Lung (tissue), 12 donors: ENCODE results near the gene LRRC27. TPM values are rescaled to one million over a fixed set of nuclear protein-coding genes. Genes with fewer than 3 reads are reported as not detected.

Experiments used
- ATAC-seq: fragments of 200-7000 bp; cut with Tn5 transposase; one replicate; pipeline ENCODE4 v1.9.1; 2020; ENCODE audit warnings: moderate number of reproducible peaks; ENCODE audit not compliant: insufficient read depth, low FRiP score
- DNase-seq, 3 donors: peaks; one replicate each; pipeline ENCODE4 v3.0.0-alpha.2; 2013 to 2017
- H3K27ac ChIP-seq, 2 donors: one replicate each; pipeline ENCODE4 v1.5.1; 2013; ENCODE audit warnings: mild to moderate bottlenecking in 2 of 2, moderate library complexity in 2 of 2, control low read depth in 1 of 2, inconsistent platforms in 1 of 2, low read depth in 1 of 2, low read length in 1 of 2
- H3K27me3 ChIP-seq, 3 donors: one replicate each; pipeline ENCODE4 v1.5.1; 2013; ENCODE audit warnings: low read length in 2 of 3; ENCODE audit not compliant: control insufficient read depth in 3 of 3, insufficient read depth in 3 of 3
- H3K36me3 ChIP-seq, 4 donors: one replicate each; pipeline ENCODE4 v1.5.1; 2013; ENCODE audit warnings: low read length in 4 of 4, mild to moderate bottlenecking in 1 of 4, moderate library complexity in 1 of 4; ENCODE audit not compliant: control insufficient read depth in 4 of 4, insufficient read depth in 4 of 4
- H3K4me1 ChIP-seq, 5 donors: one replicate each; pipeline ENCODE4 v1.5.1; 2013; ENCODE audit warnings: low read length in 5 of 5, mild to moderate bottlenecking in 2 of 5, moderate library complexity in 1 of 5; ENCODE audit not compliant: control insufficient read depth in 5 of 5, insufficient read depth in 5 of 5
- H3K4me3 ChIP-seq: one replicate; pipeline ENCODE4 v1.5.1; 2013; ENCODE audit warnings: mild to moderate bottlenecking, control low read depth, moderate library complexity
- H3K9ac ChIP-seq, 2 donors: one replicate each; pipeline ENCODE4 v1.5.1; 2013; ENCODE audit warnings: low read length in 2 of 2, control low read depth in 1 of 2; ENCODE audit not compliant: insufficient read depth in 1 of 2
- H3K9me3 ChIP-seq, 4 donors: one replicate each; pipeline ENCODE4 v1.5.1; 2013; ENCODE audit warnings: low read length in 3 of 4, mild to moderate bottlenecking in 1 of 4, moderate library complexity in 1 of 4; ENCODE audit not compliant: control insufficient read depth in 4 of 4, insufficient read depth in 3 of 4
- WGBS, 2 donors: extraction: QIAGEN DNeasy Blood & Tissue Kit; methylation state at CpG; one replicate each; pipeline ENCODE4 v1.1.7; 2013; 5-methylcytosine and 5-hydroxymethylcytosine counted together
- polyA plus RNA-seq, 2 donors: library from polyadenylated mRNA; stranded (reverse); fragments of 200-250 nt; gene quantifications; one replicate each; pipeline ENCODE4 v1.2.1, GENCODE V29; 2013
- total RNA-seq, 2 donors: library from RNA; depleted of rRNA in 1 of 2; stranded (reverse); fragments of >200 nt in 1 of 2; gene quantifications; one replicate each; pipeline ENCODE4 v1.2.1, GENCODE V29; 2014 to 2021
- TF ChIP-seq, protein P1 (sequence below): IDR thresholded peaks from 2 replicates; pipeline ENCODE4 v1.5.1; 2012; ENCODE audit warnings: mild to moderate bottlenecking; ENCODE audit errors: control extremely low read depth, extremely low read depth
- donor health status: control.
- donor health status: control.
- donor health status: Bipolar disorder and iron deficiency.
- donor health status: healthy.
- donor health status: DM: yes; HTN: yes; CAD: no.

Gene LRRC27
- total and polyA plus RNA-seq, 4 donors, result 5.8 to 25.5 (median 17.2) TPM

DNA sequence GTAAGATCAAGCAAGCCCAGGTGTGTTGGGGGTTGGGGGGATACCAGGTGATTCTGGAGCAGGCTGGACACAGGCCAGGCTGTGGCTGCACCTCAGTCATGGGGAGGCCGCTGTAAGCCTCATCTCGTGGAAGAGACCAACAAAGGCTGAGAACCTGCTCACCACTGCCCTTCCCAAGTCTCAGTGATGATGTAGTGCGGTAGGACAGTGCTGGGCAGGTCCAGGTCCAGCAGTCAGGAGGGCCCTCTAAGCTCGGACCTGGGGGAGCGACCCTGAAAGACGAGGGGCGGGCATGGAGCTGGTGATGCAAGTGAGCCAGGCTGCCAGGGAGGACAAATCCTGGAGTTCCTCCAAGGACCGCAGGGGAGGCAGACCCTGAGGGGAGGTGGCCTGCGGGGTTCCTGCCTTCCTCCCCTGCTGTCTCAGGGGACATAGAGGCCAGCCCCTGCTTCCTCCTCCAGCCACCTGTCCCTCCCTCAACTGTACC, 61.7 kb downstream of the LRRC27 start:
- H3K4me1 ChIP-seq, result peaks cover 4 to 21% (median 16%) of the 10 kb centered on the region in 5 donors
- no peak overlapping the region for H3K9ac ChIP-seq
- WGBS, 2 donors, result 77 to 81% methylated on average over 8 to 9 of the region's 9 CpGs
- no peak for ATAC-seq
- TF ChIP-seq, protein P1, sequence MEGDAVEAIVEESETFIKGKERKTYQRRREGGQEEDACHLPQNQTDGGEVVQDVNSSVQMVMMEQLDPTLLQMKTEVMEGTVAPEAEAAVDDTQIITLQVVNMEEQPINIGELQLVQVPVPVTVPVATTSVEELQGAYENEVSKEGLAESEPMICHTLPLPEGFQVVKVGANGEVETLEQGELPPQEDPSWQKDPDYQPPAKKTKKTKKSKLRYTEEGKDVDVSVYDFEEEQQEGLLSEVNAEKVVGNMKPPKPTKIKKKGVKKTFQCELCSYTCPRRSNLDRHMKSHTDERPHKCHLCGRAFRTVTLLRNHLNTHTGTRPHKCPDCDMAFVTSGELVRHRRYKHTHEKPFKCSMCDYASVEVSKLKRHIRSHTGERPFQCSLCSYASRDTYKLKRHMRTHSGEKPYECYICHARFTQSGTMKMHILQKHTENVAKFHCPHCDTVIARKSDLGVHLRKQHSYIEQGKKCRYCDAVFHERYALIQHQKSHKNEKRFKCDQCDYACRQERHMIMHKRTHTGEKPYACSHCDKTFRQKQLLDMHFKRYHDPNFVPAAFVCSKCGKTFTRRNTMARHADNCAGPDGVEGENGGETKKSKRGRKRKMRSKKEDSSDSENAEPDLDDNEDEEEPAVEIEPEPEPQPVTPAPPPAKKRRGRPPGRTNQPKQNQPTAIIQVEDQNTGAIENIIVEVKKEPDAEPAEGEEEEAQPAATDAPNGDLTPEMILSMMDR, result no peak
- H3K27ac ChIP-seq, result no peak overlapping the region
- DNase-seq, result no peak
- H3K9me3 ChIP-seq, result no peaks in the 10 kb centered on the region
- H3K27me3 ChIP-seq, result no peaks in the 10 kb centered on the region
- H3K36me3 ChIP-seq, result no peaks in the 10 kb centered on the region
- H3K4me3 ChIP-seq, result no peak overlapping the region

DNA sequence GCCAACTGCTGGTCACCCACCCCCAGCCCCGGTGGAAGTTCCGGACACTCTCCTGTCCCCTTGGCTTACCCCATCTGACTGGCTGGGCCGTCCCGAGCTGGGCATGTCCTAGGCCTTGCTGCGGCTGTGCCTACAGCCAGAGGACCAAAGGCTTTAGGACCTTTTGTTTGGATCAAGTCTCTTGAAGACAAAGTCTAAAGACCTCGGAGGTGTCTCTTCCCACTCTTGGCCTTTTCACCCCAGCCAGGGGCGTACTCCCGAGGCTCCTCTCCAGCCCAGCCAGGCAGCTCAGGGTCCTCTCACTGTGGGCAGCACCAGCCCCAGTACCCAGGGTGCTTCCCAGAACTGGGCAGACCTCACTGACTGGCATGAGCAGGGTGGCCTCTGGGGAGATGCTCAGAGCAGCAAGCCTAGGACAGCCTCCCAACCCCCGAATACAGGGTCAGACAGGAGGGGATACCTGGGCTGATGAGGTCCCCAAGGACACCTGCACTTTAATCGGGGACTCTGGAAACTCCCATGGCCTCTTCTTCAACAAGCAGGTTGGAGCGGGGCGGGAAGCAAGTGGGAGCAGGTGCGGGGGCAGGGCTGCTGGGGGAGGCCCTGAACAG, 62.3 kb downstream of the LRRC27 start:
- TF ChIP-seq, protein P1, result no peak
- H3K9ac ChIP-seq, result no peak overlapping the region
- WGBS, 2 donors, result 89% methylated on average over 13 of the region's 13 CpGs
- DNase-seq (no peak), ATAC-seq (no peak)
- H3K27ac ChIP-seq, result no peak overlapping the region
- H3K4me3 ChIP-seq, result no peak overlapping the region
- no peaks in the 10 kb centered on the region for H3K9me3 ChIP-seq
- peaks cover 4 to 21% (median 16%) of the 10 kb centered on the region in 5 donors for H3K4me1 ChIP-seq
- H3K36me3 ChIP-seq, result no peaks in the 10 kb centered on the region
- H3K27me3 ChIP-seq, result no peaks in the 10 kb centered on the region

DNA sequence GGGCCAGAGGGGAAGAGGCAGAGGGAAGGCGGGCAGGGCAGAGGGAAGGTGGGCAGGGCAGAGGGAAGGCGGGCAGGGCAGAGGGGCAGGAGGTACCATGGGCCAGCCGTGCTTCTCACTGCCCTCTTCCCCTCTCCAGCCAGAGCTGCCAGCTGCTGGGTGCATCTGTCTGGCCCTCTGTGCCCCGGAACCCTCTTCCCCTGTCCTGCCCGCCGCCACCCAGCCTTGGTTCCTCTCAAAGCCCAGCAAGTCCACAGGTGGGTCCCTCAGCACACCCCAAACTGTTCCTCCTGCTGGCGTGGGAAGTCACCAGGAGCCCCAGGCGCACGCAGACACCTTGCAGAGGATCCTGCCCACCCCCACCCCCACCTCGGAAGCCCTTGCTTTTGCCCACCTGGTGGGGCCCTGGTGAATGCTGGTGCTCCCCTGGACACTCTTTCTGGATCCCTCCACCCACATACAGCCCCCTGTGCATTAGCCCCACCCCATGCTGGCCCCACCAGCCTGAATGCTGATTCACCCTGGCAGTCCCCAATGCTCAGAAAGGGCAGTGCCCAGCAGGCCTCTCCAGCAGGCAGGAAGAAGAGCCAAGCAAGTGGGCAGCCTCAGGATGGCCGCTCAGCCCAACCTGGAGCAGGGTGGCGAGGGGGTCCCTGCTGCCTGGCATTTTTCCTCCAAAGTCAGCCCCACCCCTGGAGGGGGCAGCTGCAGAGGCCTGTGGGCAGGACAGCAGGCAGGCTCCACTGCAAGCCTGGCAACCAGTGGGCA, 63.1 kb downstream of the LRRC27 start:
- H3K4me3 ChIP-seq, result no peak overlapping the region
- no peak overlapping the region for H3K9ac ChIP-seq

More for the DNA sequence above, 63.1 kb downstream of the LRRC27 start:
- Histone ChIP-seq H3K9me3 (no peaks in the 10 kb centered on the region), H3K27me3 (no peaks in the 10 kb centered on the region), H3K4me1 (peaks cover 4 to 22% (median 14%) of the 10 kb centered on the region in 5 donors), H3K36me3 (no peaks in the 10 kb centered on the region), H3K27ac (peak overlapping the region; percentile 84 to 92)
- TF ChIP-seq, protein P1, result no peak
- DNase-seq, result no peak
- no peak for ATAC-seq
- WGBS, 2 donors, result 53 to 76% methylated on average over 10 to 12 of the region's 12 CpGs
